ENCODE data around the gene RBPMS2. TPM values are rescaled to one million over a fixed set of nuclear protein-coding genes. Genes with fewer than 3 reads are reported as not detected.

RBPMS2 gene
- total and polyA plus RNA-seq, 2 of the 8 experiments (the other 6 are each of a cell fraction or from before 2014, with no cell fraction given), result 55.8 to 238 TPM

DNA sequence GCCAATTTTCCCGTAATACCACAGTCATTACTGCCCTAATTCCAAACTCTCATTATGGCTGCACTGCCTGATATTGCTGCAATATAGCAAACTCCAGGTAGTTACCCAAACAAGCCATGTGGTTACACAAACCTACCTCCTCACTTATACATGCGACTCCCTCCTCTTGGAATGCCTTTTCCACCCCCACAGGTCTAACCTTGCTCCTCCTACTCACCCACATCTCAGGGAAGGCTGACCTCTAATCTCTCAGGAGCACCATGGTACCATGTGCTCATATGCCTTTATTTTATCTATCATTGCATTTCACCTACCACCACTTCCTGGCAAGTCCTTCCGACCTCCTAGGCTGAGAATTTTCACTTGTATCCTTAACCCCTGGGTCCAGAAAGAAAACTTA, 2.9 kb downstream of the RBPMS2 start:
- peaks cover 53 to 93% of the 10 kb centered on the region in 2 experiments for H3K79me2 ChIP-seq (ENCODE audit: control insufficient read depth in 1 of 2, insufficient read depth in 2 of 2, low read length in 2 of 2)
- peaks cover 14% of the 10 kb centered on the region for H3K23me2 ChIP-seq (ENCODE audit: low read depth, low read length)
- no peak overlapping the region for H2BK120ac ChIP-seq (replicated peaks; ENCODE audit: low read depth, low read length)
- FAIRE-seq, result peak; percentile 65
- peaks cover 10% of the 10 kb centered on the region; the same call in 1 of the 2 replicates for H3K79me1 ChIP-seq (ENCODE audit: low read depth, low read length)
- H4K5ac ChIP-seq (ENCODE audit: insufficient read length, low read depth, low read length), result no peak overlapping the region
- no peaks in the 10 kb centered on the region for H3K9me3 ChIP-seq (ENCODE audit: insufficient read depth in 2 of 2, low read depth in 1 of 2, low read length in 1 of 2)
- peaks cover 8% of the 10 kb centered on the region in 2 experiments for H4K20me1 ChIP-seq (replicated peaks in 1 of 2; ENCODE audit: control insufficient read depth in 1 of 2, insufficient read depth in 2 of 2, low read length in 2 of 2)
- peak overlapping the region; percentile 93 to 94 for H3K4me2 ChIP-seq (ENCODE audit: insufficient read depth in 1 of 2, low read depth in 2 of 2, low read length in 2 of 2)
- DNase-seq (ENCODE audit: low read depth in 1 of 2, low spot score in 2 of 2), result no peak
- no peaks in the 10 kb centered on the region for H3K27me3 ChIP-seq (replicated peaks in 1 of 4; ENCODE audit: control insufficient read depth in 3 of 4, extremely low read depth in 1 of 4, insufficient read depth in 3 of 4, low read length in 3 of 4)
- H2AFZ ChIP-seq (ENCODE audit: low read length), result no peak overlapping the region
- CTCF ChIA-PET (ENCODE audit: partially characterized antibody), result interaction anchor here (0.7 to 46.3 kb wide), 3 partner anchors 10 to 39 kb away, joined by 3 to 883 read pairs (median 5); no protein-coding TSS in a partner anchor
- 40% methylated on average over 3 of the region's 3 CpGs; no CpG with 5 or more reads in 1 of the 2 experiments for WGBS, 2 experiments (ENCODE audit: extremely low coverage in 1 of 2, insufficient coverage in 1 of 2, insufficient read length in 1 of 2, insufficient replicate concordance in 2 of 2, low coverage in 1 of 2, low lambda C conversion rate in 2 of 2, missing lambda C conversion rate in 1 of 2)
- no peak overlapping the region for H3K4ac ChIP-seq (replicated peaks; ENCODE audit: insufficient read length, low read depth, low read length)
- H4K8ac ChIP-seq (ENCODE audit: extremely low read depth, insufficient read depth, low read length), result no peak overlapping the region
- H3K23ac ChIP-seq (ENCODE audit: insufficient read length), result no peak overlapping the region
- peak overlapping the region; percentile 10 to 73 (median 14); a peak in 5 of 8 replicates for H3K4me3 ChIP-seq (ENCODE audit: extremely low read depth in 1 of 4, insufficient read depth in 2 of 4, low read depth in 3 of 4, low read length in 4 of 4)
- TF ChIP-seq EGR1 (IDR thresholded peaks at IDR 0.05; ENCODE audit: borderline replicate concordance, low read depth, low read length) (peak; percentile 61; the same call in 1 of the 2 replicates), POLR2AphosphoS5 (IDR thresholded peaks at IDR 0.05; ENCODE audit: low read depth, low read length) (peak; percentile 37; the same call in 1 of the 2 replicates), TEAD4 (IDR thresholded peaks at IDR 0.05; ENCODE audit: low read depth, low read length) (peak; percentile 70), CHD1 (IDR thresholded peaks at IDR 0.05; ENCODE audit: low read depth, low read length) (no peak)
- TF ChIP-seq, protein P1, sequence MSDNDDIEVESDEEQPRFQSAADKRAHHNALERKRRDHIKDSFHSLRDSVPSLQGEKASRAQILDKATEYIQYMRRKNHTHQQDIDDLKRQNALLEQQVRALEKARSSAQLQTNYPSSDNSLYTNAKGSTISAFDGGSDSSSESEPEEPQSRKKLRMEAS (IDR thresholded peaks at IDR 0.05), result 0 out of 2 replicates have a peak, but pooled peaks have one; percentile 47
- no peak overlapping the region for H2BK20ac ChIP-seq (ENCODE audit: low read length)
- no peak overlapping the region for H4K91ac ChIP-seq (replicated peaks; ENCODE audit: insufficient read length, low read length)
- H2BK12ac ChIP-seq (ENCODE audit: low read depth, low read length), result no peak overlapping the region
- H2BK5ac ChIP-seq (ENCODE audit: low read depth, low read length), result peak overlapping the region; percentile 2; the same call in 1 of the 2 replicates
- H3K9ac ChIP-seq (replicated peaks in 1 of 4; ENCODE audit: extremely low read depth in 1 of 4, low read depth in 3 of 4, low read length in 3 of 4), result peak overlapping the region in 1 of 4 experiments; percentile 33; a peak in 1 of 7 replicates
- H3K27ac ChIP-seq (ENCODE audit: low read depth, low read length), result peak overlapping the region; percentile 13; the same call in 1 of the 2 replicates
- no peak overlapping the region for H3K14ac ChIP-seq (ENCODE audit: insufficient read length)
- H3K36me3 ChIP-seq (ENCODE audit: control insufficient read depth in 2 of 4, insufficient read depth in 4 of 4, low read length in 3 of 4), result 0 out of 8 replicates have a peak, but pooled peaks cover 0 to 5% (median 0%) of the 10 kb centered on the region in 4 experiments
- H3K56ac ChIP-seq (replicated peaks; ENCODE audit: insufficient read length, low read depth, low read length), result no peak overlapping the region
- POLR2A ChIA-PET (ENCODE audit: partially characterized antibody), result interaction anchor here (0.7 to 3.8 kb wide), 10 partner anchors 9 to 93 kb away, joined by 3 to 46 read pairs (median 3); no protein-coding TSS in a partner anchor
- H3K18ac ChIP-seq (ENCODE audit: extremely low read depth, low read length), result 0 out of 2 replicates have a peak overlapping the region, but pooled peaks have one; percentile 20
- H3K4me1 ChIP-seq (replicated peaks in 1 of 4; ENCODE audit: control insufficient read depth in 3 of 4, insufficient read depth in 4 of 4, low read length in 3 of 4), result peaks cover 22 to 32% (median 28%) of the 10 kb centered on the region in 4 experiments
- no peak overlapping the region; the same call in 1 of the 2 replicates for H2AK5ac ChIP-seq (ENCODE audit: low read depth, low read length)
- H2BK15ac ChIP-seq (ENCODE audit: low read length), result no peak overlapping the region

Data from H1 (cell line).